H1 (cell line): ENCODE data around the gene CDH22. TPM values are rescaled to one million over a fixed set of nuclear protein-coding genes. Genes with fewer than 3 reads are reported as not detected.

Experiments used
- CTCF ChIA-PET: fragments of 300-600 bp; sonication (Branson Sonifier 250); formaldehyde crosslinking; loops from one replicate; lab custom pipeline; 2021; ENCODE audit not compliant: partially characterized antibody; lab: Charles Lee
- POLR2A ChIA-PET: fragments of 300-600 bp; sonication (Branson Sonifier 250); formaldehyde crosslinking; loops from one replicate; lab custom pipeline; 2021; ENCODE audit warnings: inconsistent platforms; ENCODE audit not compliant: partially characterized antibody; lab: Charles Lee
- DNase-seq, 2 experiments: peaks; one replicate each; pipeline versions ENCODE4 v3.0.0 to v3.0.0-alpha.2; 2010 to 2022; ENCODE audit warnings: low spot score in 2 of 2, low read depth in 1 of 2, mixed read lengths in 1 of 2
- FAIRE-seq: peaks from 2 replicates; lab custom pipeline; 2011; peaks lifted over from hg19 to GRCh38; lab: Jason Lieb, UNC
- H2AFZ ChIP-seq: 2 replicates; pipeline ENCODE4 v1.8.1; 2012; ENCODE audit warnings: low read length, inconsistent platforms
- H2AK5ac ChIP-seq: 2 replicates; pipeline ENCODE4 v1.6.1; 2013; ENCODE audit warnings: low read depth, low read length
- H2BK120ac ChIP-seq: replicated peaks from 2 replicates; pipeline ENCODE3; 2013; ENCODE audit warnings: low read depth, low read length, inconsistent platforms
- H2BK12ac ChIP-seq: 2 replicates; pipeline ENCODE4 v1.6.1; 2013; ENCODE audit warnings: low read depth, low read length
- H2BK15ac ChIP-seq: 2 replicates; pipeline ENCODE4 v1.6.1; 2013; ENCODE audit warnings: low read length
- H2BK20ac ChIP-seq: 2 replicates; pipeline ENCODE4 v1.6.1; 2013; ENCODE audit warnings: low read length
- H2BK5ac ChIP-seq: 2 replicates; pipeline ENCODE4 v1.6.1; 2013; ENCODE audit warnings: low read depth, low read length
- H3K14ac ChIP-seq: 2 replicates; pipeline ENCODE4 v1.6.1; 2013; ENCODE audit warnings: inconsistent platforms; ENCODE audit not compliant: insufficient read length
- H3K18ac ChIP-seq: 2 replicates; pipeline ENCODE4 v1.6.1; 2013; ENCODE audit warnings: low read length; ENCODE audit errors: extremely low read depth
- H3K23ac ChIP-seq: 2 replicates; pipeline ENCODE4 v1.6.1; 2013; ENCODE audit warnings: inconsistent platforms; ENCODE audit not compliant: insufficient read length
- H3K23me2 ChIP-seq: 2 replicates; pipeline ENCODE4 v1.6.1; 2013; ENCODE audit warnings: low read depth, low read length
- H3K27ac ChIP-seq: 2 replicates; pipeline ENCODE4 v1.6.1; 2011; ENCODE audit warnings: low read depth, low read length, inconsistent platforms
- H3K27me3 ChIP-seq, 4 experiments: replicated peaks in 1 of 4; 1 replicate in 1 of 4; 2 replicates in 3 of 4; pipeline versions ENCODE4 v1.6.1 to v1.8.1; 2011 to 2013; ENCODE audit warnings: low read length in 3 of 4, mild to moderate bottlenecking in 3 of 4, inconsistent platforms in 2 of 4, mixed read lengths in 2 of 4, moderate library complexity in 1 of 4; ENCODE audit not compliant: control insufficient read depth in 3 of 4, insufficient read depth in 3 of 4; ENCODE audit errors: extremely low read depth in 1 of 4
- H3K36me3 ChIP-seq, 4 experiments: 2 replicates each; pipeline versions ENCODE4 v1.6.1 to v1.8.1; 2011 to 2013; ENCODE audit warnings: mild to moderate bottlenecking in 4 of 4, low read length in 3 of 4, moderate library complexity in 2 of 4, control low read depth in 1 of 4, inconsistent platforms in 1 of 4; ENCODE audit not compliant: insufficient read depth in 4 of 4, control insufficient read depth in 2 of 4
- H3K4ac ChIP-seq: replicated peaks from 2 replicates; pipeline ENCODE3; 2013; ENCODE audit warnings: low read length, low read depth, mixed read lengths, inconsistent platforms; ENCODE audit not compliant: insufficient read length
- H3K4me1 ChIP-seq, 4 experiments: replicated peaks in 1 of 4; 1 replicate in 1 of 4; 2 replicates in 3 of 4; pipeline versions ENCODE4 v1.6.1 to v1.8.1; 2011 to 2013; ENCODE audit warnings: low read length in 3 of 4, inconsistent platforms in 2 of 4, mixed read lengths in 1 of 4; ENCODE audit not compliant: insufficient read depth in 4 of 4, control insufficient read depth in 3 of 4
- H3K4me2 ChIP-seq, 2 experiments: 2 replicates each; pipeline versions ENCODE4 v1.6.1 to v1.8.1; 2011 to 2013; ENCODE audit warnings: low read depth in 2 of 2, low read length in 2 of 2, control low read depth in 1 of 2, inconsistent platforms in 1 of 2, mild to moderate bottlenecking in 1 of 2; ENCODE audit not compliant: insufficient read depth in 1 of 2
- H3K4me3 ChIP-seq, 4 experiments: fragments of 200-600, 300-600 bp in 1 of 4; sonication (generic), shearing (Covaris generic), sonication (Bioruptor Twin) in 1 of 4; 2 replicates each; pipeline versions ENCODE4 v1.5.1 to v1.8.1; 2011 to 2016; ENCODE audit warnings: low read length in 4 of 4, low read depth in 3 of 4, control low read depth in 2 of 4, inconsistent platforms in 2 of 4, mild to moderate bottlenecking in 2 of 4, mixed read lengths in 1 of 4, moderate library complexity in 1 of 4; ENCODE audit not compliant: insufficient read depth in 2 of 4; ENCODE audit errors: extremely low read depth in 1 of 4
- H3K56ac ChIP-seq: replicated peaks from 2 replicates; pipeline ENCODE3; 2013; ENCODE audit warnings: low read depth, mild to moderate bottlenecking, mixed read lengths, low read length, inconsistent platforms; ENCODE audit not compliant: insufficient read length
- H3K79me1 ChIP-seq: 2 replicates; pipeline ENCODE4 v1.6.1; 2013; ENCODE audit warnings: low read depth, low read length, control low read depth
- H3K79me2 ChIP-seq, 2 experiments: 2 replicates each; pipeline versions ENCODE4 v1.6.1 to v1.8.1; 2012 to 2013; ENCODE audit warnings: low read length in 2 of 2, mild to moderate bottlenecking in 2 of 2, inconsistent platforms in 1 of 2; ENCODE audit not compliant: insufficient read depth in 2 of 2, control insufficient read depth in 1 of 2
- H3K9ac ChIP-seq, 4 experiments: replicated peaks in 1 of 4; 1 replicate in 1 of 4; 2 replicates in 3 of 4; pipeline versions ENCODE4 v1.6.1 to v1.8.1; 2011 to 2013; ENCODE audit warnings: low read depth in 3 of 4, low read length in 3 of 4, control low read depth in 2 of 4, mild to moderate bottlenecking in 2 of 4, moderate library complexity in 2 of 4, inconsistent platforms in 1 of 4; ENCODE audit errors: extremely low read depth in 1 of 4
- H3K9me3 ChIP-seq, 2 experiments: 2 replicates each; pipeline versions ENCODE4 v1.6.1 to v1.8.1; 2012 to 2013; ENCODE audit warnings: mild to moderate bottlenecking in 2 of 2, moderate library complexity in 2 of 2, control low read depth in 1 of 2, inconsistent platforms in 1 of 2, low read depth in 1 of 2, low read length in 1 of 2, mixed read lengths in 1 of 2; ENCODE audit not compliant: insufficient read depth in 2 of 2
- H4K20me1 ChIP-seq, 2 experiments: replicated peaks in 1 of 2; 2 replicates each; pipeline versions ENCODE3 to v1.8.1; 2011 to 2013; ENCODE audit warnings: inconsistent platforms in 2 of 2, low read length in 2 of 2, mild to moderate bottlenecking in 1 of 2; ENCODE audit not compliant: insufficient read depth in 2 of 2, control insufficient read depth in 1 of 2
- H4K5ac ChIP-seq: 2 replicates; pipeline ENCODE4 v1.6.1; 2013; ENCODE audit warnings: low read length, low read depth, mixed read lengths, inconsistent platforms; ENCODE audit not compliant: insufficient read length
- H4K8ac ChIP-seq: 2 replicates; pipeline ENCODE4 v1.8.0; 2013; ENCODE audit warnings: mild to moderate bottlenecking, moderate library complexity, low read length, inconsistent platforms; ENCODE audit not compliant: insufficient read depth; ENCODE audit errors: extremely low read depth
- H4K91ac ChIP-seq: replicated peaks from 2 replicates; pipeline ENCODE3; 2013; ENCODE audit warnings: low read length, mixed read lengths, inconsistent platforms; ENCODE audit not compliant: insufficient read length
- BRCA1 ChIP-seq: IDR thresholded peaks from 2 replicates; pipeline ENCODE4 v1.6.1; 2012; ENCODE audit warnings: low read depth, low read length, improper control_type of control experiment
- CBX5 ChIP-seq: fragments of 300-800, 300-1000 bp; sonication (generic); IDR thresholded peaks from 2 replicates; pipeline ENCODE4 v1.7.1; 2016; ENCODE audit warnings: antibody characterized with exemption, low read length, low read depth
- EP300 ChIP-seq, 2 experiments: IDR thresholded peaks; 1 replicate in 1 of 2; 2 replicates in 1 of 2; pipeline ENCODE4 v1.6.1; 2011 to 2012; ENCODE audit warnings: low read depth in 2 of 2, low read length in 2 of 2, mild to moderate bottlenecking in 2 of 2, borderline replicate concordance in 1 of 2, inconsistent platforms in 1 of 2, moderate library complexity in 1 of 2
- KDM4A ChIP-seq: IDR thresholded peaks from one replicate; pipeline ENCODE4 v1.7.1; 2012; ENCODE audit warnings: low read depth, mild to moderate bottlenecking, moderate library complexity, low read length, inconsistent platforms; ENCODE audit not compliant: severe bottlenecking
- NRF1 ChIP-seq: IDR thresholded peaks from 2 replicates; pipeline ENCODE4 v1.6.1; 2011; ENCODE audit warnings: mild to moderate bottlenecking, low read depth, low read length, improper control_type of control experiment
- POLR2A ChIP-seq, 2 experiments: IDR thresholded peaks; 1 replicate in 1 of 2; 2 replicates in 1 of 2; pipeline ENCODE4 v1.6.1; 2011; ENCODE audit warnings: low read depth in 2 of 2, low read length in 2 of 2, mild to moderate bottlenecking in 2 of 2; ENCODE audit errors: control extremely low read depth in 1 of 2
- SAP30 ChIP-seq: fragments of 300-600 bp; sonication (generic); IDR thresholded peaks from 2 replicates; pipeline ENCODE4 v1.7.1; 2012; ENCODE audit warnings: low read length, moderate library complexity, mild to moderate bottlenecking, inconsistent platforms; ENCODE audit not compliant: insufficient read depth, insufficient replicate concordance
- SIRT6 ChIP-seq: IDR thresholded peaks from one replicate; pipeline ENCODE4 v1.7.1; 2012; ENCODE audit warnings: low read length, inconsistent platforms
- SRF ChIP-seq: IDR thresholded peaks from 2 replicates; pipeline ENCODE4 v1.6.1; 2011; ENCODE audit warnings: mild to moderate bottlenecking, low read depth, low read length, moderate library complexity
- TAF1 ChIP-seq: IDR thresholded peaks from 2 replicates; pipeline ENCODE4 v1.6.1; 2011; ENCODE audit warnings: mild to moderate bottlenecking, low read depth, low read length
- TAF7 ChIP-seq: optimal IDR thresholded peaks from 2 replicates; pipeline ENCODE3; 2011; ENCODE audit warnings: low read depth, mild to moderate bottlenecking, inconsistent platforms, low read length, moderate library complexity, borderline replicate concordance
- ZNF274 ChIP-seq: IDR thresholded peaks from 2 replicates; pipeline ENCODE4 v1.7.0; 2012; ENCODE audit warnings: low read length, borderline replicate concordance; ENCODE audit errors: extremely low read depth
- WGBS, 2 experiments: shearing (Covaris generic) in 1 of 2; methylation state at CpG; one replicate each; pipeline versions ENCODE4 v1.1.6 to v1.1.7; 2013 to 2015; ENCODE audit warnings: low lambda C conversion rate in 2 of 2, mixed read lengths in 2 of 2, inconsistent platforms in 1 of 2, low coverage in 1 of 2, missing lambda C conversion rate in 1 of 2; ENCODE audit not compliant: insufficient replicate concordance in 2 of 2, insufficient coverage in 1 of 2, insufficient read length in 1 of 2; ENCODE audit errors: extremely low coverage in 1 of 2, missing lambda C conversion rate in 1 of 2; 5-methylcytosine and 5-hydroxymethylcytosine counted together
- polyA plus RNA-seq, 7 experiments: library from polyadenylated mRNA; depleted of rRNA in 3 of 7; stranded (reverse) in 5 of 7; unstranded in 2 of 7; fragments of >200 nt in 5 of 7; fragments of 200-250 nt in 2 of 7; gene quantifications; 1 replicate in 5 of 7; 2 replicates in 1 of 7; 4 replicates in 1 of 7; pipeline versions ENCODE4 v1.2.1 to v1.2.3, GENCODE V29; 2011 to 2013; ENCODE audit warnings: missing spikeins in 2 of 7, mixed read lengths in 2 of 7
- total RNA-seq: library from RNA; stranded (reverse); fragmentation: NEBNext Ultra II Directional; extraction: Animal tissue kit (Norgen Biotek cat#: 25700); gene quantifications from 2 replicates; pipeline ENCODE4 v1.2.1, GENCODE V29; 2021
- TF ChIP-seq, protein P1 (sequence below): IDR thresholded peaks from 2 replicates; pipeline ENCODE4 v1.6.1; 2012; ENCODE audit warnings: low read length, inconsistent platforms

The CDH22 gene
- total and polyA plus RNA-seq, 2 of the 8 experiments (the other 6 are each of a cell fraction or from before 2014, with no cell fraction given): 0.35 to 0.39 TPM

DNA sequence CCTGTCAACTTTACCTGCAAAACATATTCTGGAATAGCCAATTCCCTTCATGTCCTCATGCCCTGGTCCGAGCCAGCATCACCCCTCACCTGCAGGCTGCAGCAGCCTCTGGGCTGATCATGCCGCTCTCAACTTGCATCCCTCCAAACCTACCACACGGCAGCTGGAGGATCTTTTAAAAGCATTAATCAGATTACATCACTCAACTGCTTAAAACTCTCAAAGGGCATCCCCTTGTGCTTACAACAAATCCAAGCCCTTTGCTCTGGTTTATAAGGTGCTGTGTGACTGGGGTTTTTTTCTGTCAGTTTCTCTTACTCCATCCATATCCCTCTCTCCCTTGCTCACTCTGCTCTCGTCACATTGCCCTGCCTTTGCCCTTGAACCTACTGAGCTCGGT lies 166.2 kb downstream of the CDH22 start:
- no peaks in the 10 kb centered on the region for H3K27me3 ChIP-seq
- no peaks in the 10 kb centered on the region for H3K23me2 ChIP-seq
- H3K9me3 ChIP-seq: no peaks in the 10 kb centered on the region
- no peak overlapping the region for H3K9ac ChIP-seq
- FAIRE-seq (no peak), DNase-seq (no peak)
- H3K79me2 ChIP-seq: no peaks in the 10 kb centered on the region
- no peak overlapping the region for H2BK15ac ChIP-seq
- no peak overlapping the region for H3K18ac ChIP-seq
- no peak overlapping the region for H2AK5ac ChIP-seq
- H3K36me3 ChIP-seq: no peaks in the 10 kb centered on the region
- H4K20me1 ChIP-seq: no peaks in the 10 kb centered on the region
- H2BK5ac ChIP-seq: no peak overlapping the region
- H4K91ac ChIP-seq: no peak overlapping the region
- 68% methylated on average over 5 of the region's 5 CpGs; no CpG with 5 or more reads in 1 of the 2 experiments for WGBS, 2 experiments
- H3K4me2 ChIP-seq: no peak overlapping the region
- H3K56ac ChIP-seq: no peak overlapping the region
- H2BK20ac ChIP-seq: no peak overlapping the region
- H3K23ac ChIP-seq: no peak overlapping the region
- H3K14ac ChIP-seq: no peak overlapping the region
- no peaks in the 10 kb centered on the region for H3K79me1 ChIP-seq
- POLR2A ChIA-PET: interaction anchor here (0.7 kb wide), 1 partner anchor 10 kb away, joined by 5 read pairs; no protein-coding TSS in a partner anchor
- H2BK120ac ChIP-seq: no peak overlapping the region
- no peak for TF ChIP-seq BRCA1
- TF ChIP-seq SIRT6: no peak
- no peak for TF ChIP-seq TAF7
- no peak for TF ChIP-seq CBX5
- TF ChIP-seq NRF1: no peak
- no peak for TF ChIP-seq SAP30
- TF ChIP-seq SRF: no peak
- TF ChIP-seq POLR2A (IDR thresholded peaks at IDR 0.05; ENCODE audit: control extremely low read depth in 1 of 2, low read depth in 2 of 2, low read length in 2 of 2): no peak
- TF ChIP-seq TAF1: no peak
- TF ChIP-seq ZNF274: no peak
- no peak for TF ChIP-seq EP300 (IDR thresholded peaks at IDR 0.05; ENCODE audit: borderline replicate concordance in 1 of 2, low read depth in 2 of 2, low read length in 2 of 2)
- TF ChIP-seq KDM4A: no peak
- TF ChIP-seq, protein P1, sequence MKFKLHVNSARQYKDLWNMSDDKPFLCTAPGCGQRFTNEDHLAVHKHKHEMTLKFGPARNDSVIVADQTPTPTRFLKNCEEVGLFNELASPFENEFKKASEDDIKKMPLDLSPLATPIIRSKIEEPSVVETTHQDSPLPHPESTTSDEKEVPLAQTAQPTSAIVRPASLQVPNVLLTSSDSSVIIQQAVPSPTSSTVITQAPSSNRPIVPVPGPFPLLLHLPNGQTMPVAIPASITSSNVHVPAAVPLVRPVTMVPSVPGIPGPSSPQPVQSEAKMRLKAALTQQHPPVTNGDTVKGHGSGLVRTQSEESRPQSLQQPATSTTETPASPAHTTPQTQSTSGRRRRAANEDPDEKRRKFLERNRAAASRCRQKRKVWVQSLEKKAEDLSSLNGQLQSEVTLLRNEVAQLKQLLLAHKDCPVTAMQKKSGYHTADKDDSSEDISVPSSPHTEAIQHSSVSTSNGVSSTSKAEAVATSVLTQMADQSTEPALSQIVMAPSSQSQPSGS: no peak
- peaks cover 0 to 13% (median 9%) of the 10 kb centered on the region in 4 experiments; a peak in 5 of 7 replicates for H3K4me1 ChIP-seq
- H2AFZ ChIP-seq: no peak overlapping the region
- H3K27ac ChIP-seq: no peak overlapping the region
- no peak overlapping the region for H3K4me3 ChIP-seq
- CTCF ChIA-PET: interaction anchor here (0.6 to 3.1 kb wide), 10 partner anchors 8 to 206 kb away, joined by 3 to 17 read pairs (median 4); no protein-coding TSS in a partner anchor
- H2BK12ac ChIP-seq: no peak overlapping the region
- H4K5ac ChIP-seq: no peak overlapping the region
- H3K4ac ChIP-seq: no peak overlapping the region
- no peak overlapping the region for H4K8ac ChIP-seq
